ENCODE results near the gene DCAF4L1.

DNA sequence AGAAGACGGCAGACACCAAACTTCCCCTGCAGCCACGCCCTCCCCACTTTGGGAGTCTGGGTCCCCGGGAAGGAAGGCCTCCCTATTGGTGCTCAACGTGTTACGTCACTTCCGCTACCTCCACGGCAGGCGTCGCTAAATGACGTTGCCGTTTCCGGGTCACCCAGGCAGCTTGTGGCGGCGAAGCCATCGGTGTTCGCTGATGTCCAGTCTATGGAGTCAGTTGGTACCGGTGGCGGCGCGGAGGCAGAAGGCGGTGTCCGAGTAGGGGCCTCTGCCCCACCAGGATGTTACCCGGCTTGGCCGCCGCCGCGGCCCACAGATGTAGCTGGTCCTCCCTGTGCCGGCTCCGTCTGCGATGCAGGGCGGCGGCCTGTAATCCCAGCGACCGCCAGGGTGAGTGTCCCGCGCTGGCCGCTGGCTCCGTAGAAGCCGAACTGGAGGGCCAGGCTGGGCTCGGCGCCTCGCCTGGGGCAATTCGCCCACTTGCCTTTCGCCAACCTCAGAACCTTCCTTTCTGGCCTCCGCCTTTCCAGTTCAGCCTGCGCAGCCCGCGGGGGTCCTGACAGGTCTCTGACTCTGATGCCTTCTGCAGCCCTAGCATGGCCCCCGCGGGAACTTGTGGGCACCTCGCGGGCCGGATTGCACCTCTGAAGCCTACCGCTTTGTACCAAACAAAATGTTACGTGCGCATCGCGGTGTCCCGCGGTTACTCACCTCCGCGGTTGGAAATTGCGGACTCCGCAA is 9.0 kb downstream of the DCAF4L1 start, which contains the start of gene SLC30A9:
- TF ChIP-seq EZH2 (IDR thresholded peaks at IDR 0.05) (no peak), POLR2AphosphoS5 (IDR thresholded peaks at IDR 0.05; ENCODE audit: borderline replicate concordance, low read depth, low read length) (peak; percentile 90)

All from SK-N-MC (cell line).